Caco-2 (cell line): Measurements from ENCODE around the gene PRKAG2. TPM values are rescaled to one million over a fixed set of nuclear protein-coding genes. Genes with fewer than 3 reads are reported as not detected.

Source experiments
- BruUV-seq: library from RNA; stranded (reverse); fragments of 400-500 nt; replicated peaks from 2 replicates; lab custom pipeline; 2021; lab: Mats Ljungman, UMichigan
- CTCF ChIA-PET: fragments of 300-600 bp; sonication (Branson Sonifier 250); formaldehyde crosslinking; loops from one replicate; lab custom pipeline; 2022; ENCODE audit warnings: antibody characterized with exemption; lab: Charles Lee
- POLR2A ChIA-PET: fragments of 300-600 bp; sonication (Branson Sonifier 250); formaldehyde crosslinking; loops from one replicate; lab custom pipeline; 2022; ENCODE audit warnings: antibody characterized with exemption; lab: Charles Lee
- DNase-seq, 2 experiments: peaks; one replicate each; pipeline versions ENCODE4 v3.0.0 to v3.0.0-alpha.2; 2020 to 2022
- H3K27me3 ChIP-seq: replicated peaks from 2 replicates; pipeline ENCODE4 v1.6.0; 2011; ENCODE audit warnings: low read length; ENCODE audit not compliant: control insufficient read depth, insufficient read depth
- H3K36me3 ChIP-seq: 2 replicates; pipeline ENCODE4 v1.5.1; 2011; ENCODE audit warnings: low read length; ENCODE audit not compliant: control insufficient read depth, insufficient read depth
- H3K4me1 ChIP-seq: fragments of 250-450 bp; sonication (Bioruptor Pico); 2 replicates; pipeline ENCODE4 v1.5.1; 2020; ENCODE audit warnings: mild to moderate bottlenecking
- H3K4me3 ChIP-seq: 2 replicates; pipeline ENCODE4 v1.5.1; 2011; ENCODE audit warnings: low read depth, mild to moderate bottlenecking, control low read depth, low read length
- H3K9me3 ChIP-seq: fragments of 250-450 bp; sonication (Bioruptor Pico); 2 replicates; pipeline ENCODE4 v1.5.1; 2020; ENCODE audit warnings: mild to moderate bottlenecking, moderate library complexity
- H3K27ac Mint-ChIP-seq: one replicate; pipeline ENCODE4 v1.8.0; 2022; ENCODE audit warnings: mixed read lengths; ENCODE audit not compliant: unreplicated experiment
- H3K27me3 Mint-ChIP-seq: one replicate; pipeline ENCODE4 v1.8.0; 2022; ENCODE audit warnings: mixed read lengths; ENCODE audit not compliant: insufficient read depth, unreplicated experiment
- H3K36me3 Mint-ChIP-seq: one replicate; pipeline ENCODE4 v1.8.0; 2022; ENCODE audit warnings: mild to moderate bottlenecking, mixed read lengths; ENCODE audit not compliant: insufficient read depth, unreplicated experiment
- H3K4me1 Mint-ChIP-seq: one replicate; pipeline ENCODE4 v1.8.0; 2022; ENCODE audit warnings: low read depth, mixed read lengths; ENCODE audit not compliant: unreplicated experiment
- H3K4me3 Mint-ChIP-seq: one replicate; pipeline ENCODE4 v1.8.0; 2022; ENCODE audit warnings: mild to moderate bottlenecking, moderate library complexity, mixed read lengths; ENCODE audit not compliant: unreplicated experiment
- H3K9me3 Mint-ChIP-seq: one replicate; pipeline ENCODE4 v1.8.0; 2022; ENCODE audit warnings: mixed read lengths; ENCODE audit not compliant: unreplicated experiment
- CTCF ChIP-seq, 2 experiments: fragments of 200-600 bp in 1 of 2; IDR thresholded peaks; 1 replicate in 1 of 2; 2 replicates in 1 of 2; pipeline versions ENCODE4 v1.5.1 to v1.8.0; 2011 to 2022; ENCODE audit warnings: antibody characterized with exemption in 1 of 2, control low read depth in 1 of 2, inconsistent platforms in 1 of 2, low read depth in 1 of 2, low read length in 1 of 2, mild to moderate bottlenecking in 1 of 2, moderate library complexity in 1 of 2; ENCODE audit not compliant: insufficient read depth in 1 of 2, severe bottlenecking in 1 of 2, unreplicated experiment in 1 of 2
- intact Hi-C: fragments of 100-400 bp; cut with micrococcal nuclease; formaldehyde crosslinking; loops from one replicate; pipeline ENCODE4 v1.10.0; 2022; ENCODE audit not compliant: unreplicated experiment
- total RNA-seq: library from RNA; stranded (reverse); gene quantifications from 2 replicates; pipeline ENCODE4 v1.2.3, GENCODE V29; 2022

PRKAG2 gene
- total RNA-seq, 1 experiment from 2014 or later: 15.9 TPM

GRCh38 chr7:151857866-151858450 lies 19.0 kb downstream of the PRKAG2 start:
- Histone ChIP-seq H3K4me1 (peaks cover under 1% of the 10 kb centered on the region; the same call in 1 of the 2 replicates), H3K4me3 (no peak overlapping the region), H3K36me3 (no peaks in the 10 kb centered on the region), H3K9me3 (no peaks in the 10 kb centered on the region), H3K27me3 (no peaks in the 10 kb centered on the region)
- intact Hi-C loops: no loop called here
- peaks cover 9% of the 10 kb centered on the region for H3K4me1 Mint-ChIP-seq
- H3K9me3 Mint-ChIP-seq: no peaks in the 10 kb centered on the region
- no peak overlapping the region for H3K27ac Mint-ChIP-seq
- no peak overlapping the region for H3K4me3 Mint-ChIP-seq
- peaks cover 4% of the 10 kb centered on the region for H3K27me3 Mint-ChIP-seq
- DNase-seq: no peak
- TF ChIP-seq CTCF (IDR thresholded peaks at IDR 0.05; ENCODE audit: insufficient read depth in 1 of 2, low read depth in 1 of 2, low read length in 1 of 2, severe bottlenecking in 1 of 2, unreplicated experiment in 1 of 2): no peak
- CTCF ChIA-PET: no interaction called here
- no TSS peak for BruUV-seq
- POLR2A ChIA-PET: no interaction called here
- no peaks in the 10 kb centered on the region for H3K36me3 Mint-ChIP-seq

GRCh38 chr7:151857412-151857811 lies 19.5 kb downstream of the PRKAG2 start:
- H3K4me3 ChIP-seq: no peak overlapping the region
- DNase-seq: no peak
- intact Hi-C loops: no loop called here
- Mint-ChIP-seq H3K4me1 (peaks cover 14% of the 10 kb centered on the region), H3K4me3 (no peak overlapping the region), H3K36me3 (no peaks in the 10 kb centered on the region), H3K27me3 (peaks cover 4% of the 10 kb centered on the region), H3K27ac (no peak overlapping the region), H3K9me3 (no peaks in the 10 kb centered on the region)
- ChIA-PET CTCF (no interaction called here), POLR2A (no interaction called here)
- H3K36me3 ChIP-seq: no peaks in the 10 kb centered on the region
- TF ChIP-seq CTCF (IDR thresholded peaks at IDR 0.05; ENCODE audit: insufficient read depth in 1 of 2, low read depth in 1 of 2, low read length in 1 of 2, severe bottlenecking in 1 of 2, unreplicated experiment in 1 of 2): no peak
- H3K9me3 ChIP-seq: no peaks in the 10 kb centered on the region
- H3K4me1 ChIP-seq: peaks cover 6% of the 10 kb centered on the region; the same call in 1 of the 2 replicates
- H3K27me3 ChIP-seq: no peaks in the 10 kb centered on the region
- BruUV-seq: no TSS peak

GRCh38 chr7:151856516-151856915 lies 20.4 kb downstream of the PRKAG2 start:
- Mint-ChIP-seq H3K4me1 (peaks cover 18% of the 10 kb centered on the region), H3K27ac (no peak overlapping the region), H3K36me3 (no peaks in the 10 kb centered on the region), H3K9me3 (no peaks in the 10 kb centered on the region), H3K27me3 (peaks cover 4% of the 10 kb centered on the region), H3K4me3 (no peak overlapping the region)
- intact Hi-C loops: no loop called here
- Histone ChIP-seq H3K4me3 (no peak overlapping the region), H3K27me3 (no peaks in the 10 kb centered on the region), H3K9me3 (no peaks in the 10 kb centered on the region), H3K4me1 (peaks cover 8% of the 10 kb centered on the region; the same call in 1 of the 2 replicates), H3K36me3 (no peaks in the 10 kb centered on the region)
- CTCF ChIA-PET: no interaction called here
- no TSS peak for BruUV-seq
- POLR2A ChIA-PET: no interaction called here
- DNase-seq: no peak
- no peak for TF ChIP-seq CTCF (IDR thresholded peaks at IDR 0.05; ENCODE audit: insufficient read depth in 1 of 2, low read depth in 1 of 2, low read length in 1 of 2, severe bottlenecking in 1 of 2, unreplicated experiment in 1 of 2)
